Putamen (tissue), 1 donor: ENCODE data around the gene ZC3H18.

Experiments
- DNase-seq: peaks from one replicate; pipeline ENCODE4 v3.0.0-alpha.2; 2016; ENCODE audit warnings: low spot score

ZC3H18 gene

GRCh38 chr16:88639231-88640038 is 69.2 kb downstream of the ZC3H18 start:
- no peak for DNase-seq

DNA sequence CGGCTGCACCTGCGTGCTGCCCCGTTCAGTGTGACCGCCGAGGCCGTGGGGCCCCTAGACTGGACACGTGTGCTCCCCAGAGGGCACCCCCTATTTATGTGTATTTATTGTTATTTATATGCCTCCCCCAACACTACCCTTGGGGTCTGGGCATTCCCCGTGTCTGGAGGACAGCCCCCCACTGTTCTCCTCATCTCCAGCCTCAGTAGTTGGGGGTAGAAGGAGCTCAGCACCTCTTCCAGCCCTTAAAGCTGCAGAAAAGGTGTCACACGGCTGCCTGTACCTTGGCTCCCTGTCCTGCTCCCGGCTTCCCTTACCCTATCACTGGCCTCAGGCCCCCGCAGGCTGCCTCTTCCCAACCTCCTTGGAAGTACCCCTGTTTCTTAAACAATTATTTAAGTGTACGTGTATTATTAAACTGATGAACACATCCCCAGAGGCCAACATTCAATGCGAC is 69.9 kb downstream of the ZC3H18 start:
- DNase-seq: no peak

- no peak for DNase-seq
Measured at GRCh38 chr16:88640498-88641247, 70.5 kb downstream of the ZC3H18 start.

DNA sequence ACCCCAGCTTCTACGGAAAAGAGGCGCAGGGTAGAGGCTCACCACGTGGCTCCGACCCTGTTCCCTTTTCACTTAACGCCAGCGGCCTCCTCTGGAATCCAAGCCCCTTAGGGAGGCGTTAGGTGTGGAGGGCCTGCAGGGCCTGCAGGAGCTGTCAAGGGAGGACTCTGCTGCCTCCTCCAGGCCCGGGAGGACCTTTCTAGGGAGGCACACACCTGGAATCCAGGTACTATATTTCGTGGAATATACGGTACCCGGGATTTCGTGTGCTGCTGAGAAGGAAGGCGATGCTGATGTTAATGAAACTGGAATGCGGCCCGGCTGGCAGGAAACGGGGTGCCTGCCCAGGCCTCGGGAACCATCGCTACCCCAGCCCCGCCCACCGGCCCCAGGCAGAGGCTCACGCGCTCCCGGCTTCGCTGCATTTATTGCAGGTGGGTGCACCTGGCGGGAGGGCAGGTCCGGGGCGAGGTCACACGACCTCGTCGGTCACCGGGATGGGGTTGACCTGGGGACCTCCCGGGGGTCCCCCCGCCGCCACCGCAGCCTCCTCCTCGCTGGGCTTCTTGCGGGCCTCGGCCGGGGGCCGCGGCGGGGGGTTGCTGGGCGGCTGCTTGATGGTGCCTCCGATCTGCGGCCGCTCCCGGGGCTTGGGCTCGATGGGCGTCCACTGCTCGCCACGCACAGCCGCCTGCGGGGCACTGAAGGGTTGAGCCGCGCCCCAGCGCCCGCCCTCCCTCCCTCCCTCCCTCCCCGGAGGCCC is 72.9 kb downstream of the ZC3H18 start:
- no peak for DNase-seq

DNA sequence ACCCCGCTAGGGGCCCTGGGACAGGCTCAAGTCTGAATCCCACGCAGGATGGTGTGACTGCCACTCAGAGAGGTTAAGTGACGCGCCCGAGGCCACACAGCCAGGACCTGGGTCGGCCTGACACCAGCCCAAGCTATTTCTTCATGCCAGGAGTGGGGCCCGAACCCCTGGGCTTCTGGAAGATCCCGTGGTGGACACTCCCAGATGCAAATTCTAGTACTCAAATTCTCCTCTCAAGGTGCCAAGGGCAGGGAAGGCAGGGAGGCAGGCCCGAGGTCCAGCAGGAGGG is 73.4 kb downstream of the ZC3H18 start:
- DNase-seq: no peak

DNA sequence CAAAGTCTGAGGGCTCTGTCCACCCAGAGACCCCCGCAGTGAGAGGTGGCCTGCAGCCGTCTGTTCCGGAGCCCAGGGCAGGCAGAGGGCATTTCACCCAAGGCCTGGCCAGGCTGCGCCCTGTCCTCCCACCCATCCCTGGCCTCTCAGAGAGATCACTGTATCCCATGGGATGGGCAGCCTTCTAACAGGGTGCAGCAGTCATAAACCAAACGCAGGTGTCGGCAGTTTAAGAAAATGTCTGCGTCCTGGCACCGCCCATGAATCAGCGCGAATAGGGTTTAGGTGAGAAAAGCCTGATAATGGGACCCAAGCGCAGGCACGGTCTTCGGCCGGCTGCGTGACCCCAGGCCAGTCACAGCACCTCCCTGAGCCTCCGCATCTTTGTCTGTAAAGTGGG is 75.3 kb downstream of the ZC3H18 start:
- no peak for DNase-seq

DNA sequence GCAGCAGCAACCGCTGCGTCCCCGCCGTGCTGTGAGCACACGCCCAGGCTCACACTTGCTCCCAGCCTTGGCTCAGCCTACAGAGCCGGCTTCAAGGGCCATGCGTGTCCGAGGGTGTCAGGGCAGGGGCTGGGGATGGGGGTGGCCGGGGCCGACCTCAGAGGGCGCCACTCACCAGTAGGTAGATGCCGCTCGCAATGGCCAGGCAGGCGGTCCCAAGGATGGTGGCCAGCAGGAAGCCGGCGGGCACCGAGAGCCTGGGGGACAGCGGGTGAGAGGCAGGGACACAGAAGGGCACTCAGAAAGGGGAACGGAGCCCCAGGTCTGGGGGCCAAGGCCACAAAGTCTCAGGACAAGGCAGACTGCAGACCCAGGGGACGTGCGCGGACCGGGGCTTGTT is 75.7 kb downstream of the ZC3H18 start:
- no peak for DNase-seq

DNA sequence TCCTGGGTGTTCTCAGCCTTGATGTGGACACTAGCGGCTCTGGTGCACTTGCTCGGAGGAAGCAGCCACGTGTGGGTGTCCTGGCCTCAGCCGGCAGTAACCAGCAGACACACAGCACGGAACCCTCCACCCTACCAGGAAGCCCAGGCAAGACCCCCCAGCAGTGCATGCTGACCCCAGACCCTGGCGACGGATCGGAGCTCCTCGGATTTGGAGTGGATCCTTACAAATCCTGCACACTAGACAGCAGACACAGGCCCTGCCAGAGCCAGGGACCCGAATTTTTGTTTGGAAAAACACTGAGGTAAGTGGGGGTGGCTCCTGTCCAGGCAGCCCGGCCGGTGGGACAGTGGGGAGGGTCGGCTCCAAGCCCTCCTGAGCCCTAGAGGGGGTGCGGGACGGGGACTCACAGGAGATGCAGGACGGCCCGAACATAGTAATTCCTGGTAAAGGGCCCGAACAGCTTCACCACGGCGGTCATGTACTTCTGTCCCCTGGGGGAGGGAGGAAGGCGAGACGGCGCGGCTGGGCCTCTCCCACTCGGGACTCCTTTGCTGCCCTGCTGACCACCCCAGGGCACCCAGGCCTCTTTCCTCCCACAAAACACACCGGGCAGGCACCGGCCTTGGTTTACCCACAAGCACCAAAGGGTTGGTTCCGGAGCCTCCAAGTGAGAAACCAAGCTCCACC is 76.3 kb downstream of the ZC3H18 start:
- DNase-seq: no peak

- DNase-seq: no peak
Measured at GRCh38 chr16:88647178-88648070, 77.2 kb downstream of the ZC3H18 start.

DNA sequence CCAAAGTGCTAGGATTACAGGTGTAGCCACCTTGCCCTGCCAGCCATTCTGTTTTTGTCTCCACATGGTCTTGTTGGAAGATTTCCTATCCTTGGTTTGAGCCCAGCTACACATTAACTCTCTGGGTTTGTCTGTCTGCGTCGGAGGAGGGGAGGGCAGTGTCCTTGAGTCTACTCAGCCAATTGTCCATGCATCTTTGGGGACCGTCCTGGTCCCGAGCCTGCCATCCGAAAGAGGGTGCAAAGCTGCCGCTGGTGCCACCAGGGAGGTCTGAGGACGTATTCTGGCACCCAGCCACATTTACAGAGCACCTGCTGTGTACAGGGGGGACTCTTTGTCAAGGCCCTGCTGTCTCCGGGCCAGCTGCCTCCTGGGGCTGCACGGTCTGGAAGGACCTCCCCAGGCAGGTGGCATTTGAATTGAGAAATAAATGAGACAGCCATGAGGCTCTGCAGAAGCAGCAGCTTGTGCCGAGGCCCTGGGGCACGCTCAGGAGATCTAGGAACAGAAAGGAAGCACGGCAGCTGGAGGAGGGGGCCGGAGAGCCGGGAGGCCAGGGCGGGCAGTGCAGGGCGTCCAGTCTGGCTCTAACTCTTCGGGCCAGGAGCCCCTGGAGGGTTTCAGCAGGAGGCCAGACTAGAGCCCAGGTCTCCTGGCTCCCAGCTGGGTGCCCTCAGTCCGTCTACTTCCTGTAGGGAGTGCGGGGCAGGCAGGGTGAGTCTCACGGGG is 79.2 kb downstream of the ZC3H18 start:
- DNase-seq: no peak

DNA sequence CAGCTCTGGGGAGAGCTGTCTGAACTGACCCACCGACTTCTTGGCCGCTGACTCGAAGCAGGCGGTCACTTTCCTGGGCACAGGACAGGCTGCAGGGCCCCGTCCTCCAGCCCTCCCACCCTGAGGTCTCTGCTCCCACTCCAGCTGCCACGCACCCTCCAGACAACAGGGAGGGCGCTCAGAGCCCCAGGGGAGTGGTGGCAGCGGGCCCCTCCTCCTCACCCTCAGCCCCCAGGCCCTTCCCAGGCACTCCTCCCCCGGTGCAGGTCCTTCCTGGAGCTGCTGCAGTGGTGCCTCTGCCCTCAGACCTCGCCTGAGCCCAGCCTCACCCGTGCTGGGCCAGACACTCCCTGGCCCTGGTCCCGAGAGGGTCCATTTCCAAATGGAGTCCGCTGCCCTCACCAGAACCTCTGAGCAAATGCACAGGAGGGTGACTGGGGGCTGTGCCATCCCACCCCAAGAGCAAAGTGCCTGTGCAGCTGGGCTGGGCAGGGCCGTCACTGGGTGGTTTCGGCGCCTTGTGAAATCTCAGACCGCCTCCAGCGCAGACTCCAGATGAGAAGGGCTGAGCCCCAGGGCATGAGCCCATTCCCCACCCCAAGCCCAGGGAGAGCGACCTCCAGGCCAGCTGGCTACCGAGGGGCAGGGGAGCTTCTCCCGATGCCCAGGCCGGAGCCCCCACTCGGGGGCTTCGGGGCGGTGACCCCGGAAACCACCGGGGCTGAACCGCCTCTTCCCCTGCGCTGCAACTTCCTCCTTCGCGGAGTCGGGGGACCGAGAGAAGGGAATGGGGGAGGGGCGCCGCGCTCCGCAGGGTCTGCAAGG is 79.9 kb downstream of the ZC3H18 start:
- no peak for DNase-seq

DNA sequence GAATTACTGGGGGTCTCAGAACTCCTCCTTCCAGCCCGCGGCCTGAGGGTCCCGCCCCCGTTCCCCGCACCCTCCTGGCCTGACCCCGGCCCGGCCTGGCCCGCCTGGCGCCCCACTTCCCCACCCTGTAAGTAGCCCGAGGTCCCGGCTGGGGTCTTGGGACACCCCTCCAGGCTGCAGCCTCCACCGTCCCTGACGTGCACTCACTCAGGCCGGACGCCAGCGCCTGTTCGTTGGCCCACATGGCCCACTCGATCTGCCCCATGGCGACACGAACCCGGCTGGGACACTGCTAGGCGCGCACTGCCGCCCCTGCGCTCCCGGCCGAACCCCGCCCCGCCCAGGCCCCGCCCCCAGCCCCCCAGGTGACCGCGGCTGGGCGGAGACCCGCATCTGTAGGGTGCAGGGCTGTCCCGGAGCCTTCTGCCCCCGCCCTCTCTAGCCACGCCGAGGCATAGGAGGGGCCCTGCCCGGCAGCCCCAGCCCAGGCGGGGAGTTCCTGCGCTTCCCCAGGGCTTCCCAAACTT is 80.6 kb downstream of the ZC3H18 start, which contains the start of gene CYBA:
TSS of gene CYBA (minus strand) at position 305 of the 527 bp plus-strand sequence. CDS start at position 265, 40 bp downstream.
- DNase-seq: peak; percentile 27

- no peak for DNase-seq
Measured at GRCh38 chr16:88651276-88651988, 81.2 kb downstream of the ZC3H18 start.

DNA sequence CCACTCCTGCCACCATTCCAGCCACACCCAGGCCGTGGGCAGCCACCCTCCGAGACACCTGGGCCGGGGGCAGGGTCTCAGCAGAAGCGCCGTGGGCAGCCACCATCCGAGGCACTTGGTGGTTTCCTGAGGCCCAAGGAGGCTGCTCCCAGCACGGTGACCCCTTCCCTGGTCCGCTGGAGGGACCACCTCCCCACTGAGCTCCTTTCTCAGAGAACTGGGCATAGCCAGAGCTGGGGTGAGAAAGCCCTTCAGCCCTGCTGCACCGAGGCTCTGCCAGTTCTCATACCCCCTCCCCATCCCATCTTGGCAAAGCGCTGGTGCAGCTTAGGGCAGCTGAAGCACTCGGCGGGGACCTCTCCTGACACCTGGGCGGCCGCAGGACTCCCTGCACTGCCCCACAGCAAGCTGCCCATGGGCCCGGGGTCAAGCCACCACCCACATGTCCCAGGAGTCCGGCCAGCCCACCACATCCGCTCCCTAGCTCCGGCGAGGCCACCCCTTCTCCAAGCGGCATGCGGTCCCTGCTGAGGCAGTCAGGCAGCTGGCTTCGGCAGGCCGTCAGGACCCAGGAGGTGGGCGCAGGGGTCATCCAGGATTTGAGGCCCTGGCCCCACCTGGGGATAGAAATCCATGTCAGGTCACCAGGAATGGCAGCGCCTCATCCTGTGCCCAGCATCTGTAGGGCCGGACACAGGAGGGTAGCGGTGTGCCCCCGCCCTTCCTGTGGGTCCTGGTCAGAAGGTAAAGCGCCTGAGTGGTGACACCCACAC is 82.0 kb downstream of the ZC3H18 start:
- DNase-seq: no peak

DNA sequence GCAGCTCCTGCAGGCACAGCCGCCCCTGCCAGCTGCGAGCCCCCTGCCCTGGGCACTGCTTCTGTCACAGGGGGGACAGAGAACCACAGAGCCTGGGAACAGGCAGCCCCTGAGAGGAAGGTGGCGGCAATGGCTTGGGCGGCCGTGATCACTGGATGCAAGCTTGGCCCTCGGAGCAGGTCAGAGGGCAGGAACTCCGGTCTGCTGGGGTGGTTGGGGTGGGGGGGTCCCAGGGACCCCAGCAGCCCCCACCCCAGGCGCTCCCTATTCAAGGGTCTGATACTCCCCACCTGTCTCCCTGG is 82.5 kb downstream of the ZC3H18 start:
- no peak for DNase-seq

GRCh38 chr16:88653101-88653500 is 82.9 kb downstream of the ZC3H18 start:
- DNase-seq: no peak

DNA sequence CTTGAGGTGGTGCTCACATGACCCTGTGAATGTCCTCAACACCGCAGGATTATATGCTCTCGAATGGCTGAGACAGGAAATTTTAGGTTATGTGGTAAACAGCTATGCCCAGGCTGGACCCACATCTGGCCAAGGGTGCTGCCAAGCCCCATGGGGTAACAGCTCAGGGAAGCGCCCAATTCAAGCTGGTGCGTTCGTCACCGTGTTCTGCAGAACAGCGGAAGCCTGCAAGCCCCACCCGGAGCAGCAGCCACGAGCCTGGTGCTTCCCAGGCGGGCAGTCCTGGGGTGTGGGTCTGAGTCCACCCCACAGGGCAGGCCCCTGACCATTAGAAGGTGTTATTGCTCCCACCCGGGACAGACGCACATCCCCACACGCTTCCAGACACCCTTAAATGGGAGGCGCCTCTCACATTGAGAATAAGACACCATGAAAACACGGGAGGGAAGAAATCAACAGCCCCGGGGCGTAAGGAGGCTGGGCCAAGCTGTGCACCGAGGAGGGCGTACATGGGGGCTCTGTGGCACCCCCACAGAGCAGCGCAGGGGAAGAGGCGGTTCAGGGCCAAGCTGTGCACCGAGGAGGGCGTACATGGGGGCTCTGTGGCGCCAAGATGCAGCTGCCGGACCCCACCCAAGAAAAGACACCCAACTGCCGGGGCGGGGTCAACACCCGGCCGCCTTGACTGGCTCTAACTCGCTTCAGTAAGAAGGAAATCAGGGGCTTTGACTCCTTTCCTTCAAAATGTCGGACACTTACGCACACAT is 83.6 kb downstream of the ZC3H18 start:
- no peak for DNase-seq
